ENCODE results near the gene DCTN4. TPM values are rescaled to one million over a fixed set of nuclear protein-coding genes. Genes with fewer than 3 reads are reported as not detected.

DCTN4 gene
- total and polyA plus RNA-seq, 2 experiments from 2014 or later = 15.4 to 41.8 TPM

DNA sequence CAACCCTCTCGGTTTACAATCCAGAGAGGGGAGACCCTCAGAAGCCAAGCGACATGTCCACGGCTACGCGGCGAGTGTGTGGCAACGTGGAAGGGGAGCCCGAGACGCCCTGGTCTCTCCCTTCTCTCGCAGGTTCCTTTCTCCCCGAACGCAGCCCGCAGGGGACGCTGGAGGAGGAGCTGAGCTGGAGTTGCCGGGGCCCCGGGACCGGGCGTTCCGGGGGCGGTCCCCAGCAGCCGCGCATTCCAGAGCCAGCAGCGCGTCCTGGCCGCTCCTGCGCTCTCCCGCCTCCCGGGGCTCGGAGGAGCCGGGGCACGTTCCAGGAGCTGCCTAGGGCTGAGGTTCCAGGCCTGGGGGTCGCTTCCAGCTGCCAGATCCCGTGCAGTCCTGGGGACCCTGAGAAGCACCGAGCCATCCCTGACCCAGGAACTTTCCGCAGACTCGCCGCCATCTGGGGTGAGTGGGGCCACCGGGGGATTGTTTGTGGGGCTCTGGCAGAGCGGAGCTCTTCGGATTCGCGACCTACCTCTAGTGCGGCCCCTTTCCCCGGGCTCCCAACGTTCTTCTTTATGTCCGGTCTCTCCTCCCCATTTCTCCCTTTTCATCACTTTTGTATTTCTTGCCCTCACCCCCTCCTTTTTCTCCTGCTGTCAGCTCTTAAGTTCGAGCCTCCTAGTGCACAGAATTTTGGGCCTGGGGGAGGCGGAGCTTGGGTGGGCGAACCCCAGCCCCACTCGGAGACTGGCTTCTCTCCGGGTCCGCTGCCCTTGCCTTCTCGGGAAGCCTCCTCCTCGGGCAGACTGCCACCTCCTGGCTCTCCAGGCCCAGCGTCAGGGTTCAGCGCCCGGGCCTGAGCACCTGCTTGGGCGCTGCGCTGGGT is 19.9 kb upstream of the DCTN4 start, which contains the start of gene SMIM3:
TSS of gene SMIM3 (plus strand) at position 241 of the 880 bp plus-strand sequence. CDS start 16,684 bp downstream, outside the sequence.
- peak; percentile 92 for DNase-seq (ENCODE audit: low spot score)
- H3K27me3 Mint-ChIP-seq (ENCODE audit: insufficient read depth, low read depth, poor library complexity) = peaks cover 12% of the 10 kb centered on the region
- Histone ChIP-seq H3K4me1 (ENCODE audit: insufficient read depth) (peaks cover 13% of the 10 kb centered on the region), H3F3A (replicated peaks; ENCODE audit: low read depth) (no peaks in the 10 kb centered on the region), H2AFZ (peak within 1 kb of the TSS; percentile 99), H3K4me2 (peak within 1 kb of the TSS; percentile 86), H3K9me2 (ENCODE audit: insufficient read depth) (no peaks in the 10 kb centered on the region), H4K20me1 (replicated peaks; ENCODE audit: insufficient read depth) (no peaks in the 10 kb centered on the region), H3K27me3 (ENCODE audit: insufficient read depth) (peaks cover 17% of the 10 kb centered on the region), H3K4me3 (peak within 1 kb of the TSS; percentile 78), H3K27ac (ENCODE audit: low read depth) (peak within 1 kb of the TSS; percentile 82; the same call in 1 of the 2 replicates), H3K36me3 (ENCODE audit: insufficient read depth) (no peaks in the 10 kb centered on the region), H3K79me2 (replicated peaks; ENCODE audit: insufficient read depth) (no peaks in the 10 kb centered on the region)
- ATAC-seq = peak; percentile 92
- H3K4me1 Mint-ChIP-seq = peaks cover 34% of the 10 kb centered on the region
- no peak for TF ChIP-seq STAT1 (IDR thresholded peaks at IDR 0.05; ENCODE audit: unreplicated experiment)
- TF ChIP-seq, protein P1, sequence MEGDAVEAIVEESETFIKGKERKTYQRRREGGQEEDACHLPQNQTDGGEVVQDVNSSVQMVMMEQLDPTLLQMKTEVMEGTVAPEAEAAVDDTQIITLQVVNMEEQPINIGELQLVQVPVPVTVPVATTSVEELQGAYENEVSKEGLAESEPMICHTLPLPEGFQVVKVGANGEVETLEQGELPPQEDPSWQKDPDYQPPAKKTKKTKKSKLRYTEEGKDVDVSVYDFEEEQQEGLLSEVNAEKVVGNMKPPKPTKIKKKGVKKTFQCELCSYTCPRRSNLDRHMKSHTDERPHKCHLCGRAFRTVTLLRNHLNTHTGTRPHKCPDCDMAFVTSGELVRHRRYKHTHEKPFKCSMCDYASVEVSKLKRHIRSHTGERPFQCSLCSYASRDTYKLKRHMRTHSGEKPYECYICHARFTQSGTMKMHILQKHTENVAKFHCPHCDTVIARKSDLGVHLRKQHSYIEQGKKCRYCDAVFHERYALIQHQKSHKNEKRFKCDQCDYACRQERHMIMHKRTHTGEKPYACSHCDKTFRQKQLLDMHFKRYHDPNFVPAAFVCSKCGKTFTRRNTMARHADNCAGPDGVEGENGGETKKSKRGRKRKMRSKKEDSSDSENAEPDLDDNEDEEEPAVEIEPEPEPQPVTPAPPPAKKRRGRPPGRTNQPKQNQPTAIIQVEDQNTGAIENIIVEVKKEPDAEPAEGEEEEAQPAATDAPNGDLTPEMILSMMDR (conservative IDR thresholded peaks at IDR 0.05; ENCODE audit: low read depth in 2 of 2) = peak; percentile 53 to 77
- peak; percentile 79 for TF ChIP-seq POLR2AphosphoS5 (IDR thresholded peaks at IDR 0.05; ENCODE audit: low read depth)
- TF ChIP-seq EZH2 (IDR thresholded peaks at IDR 0.05; ENCODE audit: low read depth, unreplicated experiment) = no peak
- H3K36me3 Mint-ChIP-seq (ENCODE audit: low read depth) = no peaks in the 10 kb centered on the region; the same call in 2 of the 3 replicates
- H3K9me3 Mint-ChIP-seq = no peaks in the 10 kb centered on the region
- H3K27ac Mint-ChIP-seq = peak within 1 kb of the TSS; percentile 31; the same call in 1 of the 2 replicates
- H3K4me3 Mint-ChIP-seq = peak within 1 kb of the TSS; percentile 94

GRCh38 chr5:150778088-150778516 is 19.3 kb upstream of the DCTN4 start:
- H3K4me1 Mint-ChIP-seq = peaks cover 28% of the 10 kb centered on the region
- Histone ChIP-seq H3K4me3 (peak overlapping the region; percentile 78), H3K4me2 (peak overlapping the region; percentile 86), H3F3A (replicated peaks; ENCODE audit: low read depth) (no peaks in the 10 kb centered on the region), H3K4me1 (ENCODE audit: insufficient read depth) (peaks cover 7% of the 10 kb centered on the region), H3K36me3 (ENCODE audit: insufficient read depth) (no peaks in the 10 kb centered on the region), H3K9me2 (ENCODE audit: insufficient read depth) (no peaks in the 10 kb centered on the region), H2AFZ (peak overlapping the region; percentile 99), H4K20me1 (replicated peaks; ENCODE audit: insufficient read depth) (no peaks in the 10 kb centered on the region), H3K27ac (ENCODE audit: low read depth) (peak overlapping the region; percentile 82; the same call in 1 of the 2 replicates), H3K27me3 (ENCODE audit: insufficient read depth) (peaks cover 17% of the 10 kb centered on the region), H3K79me2 (replicated peaks; ENCODE audit: insufficient read depth) (no peaks in the 10 kb centered on the region)
- peak overlapping the region; percentile 94 for H3K4me3 Mint-ChIP-seq
- DNase-seq (ENCODE audit: low spot score) = peak; percentile 51
- H3K36me3 Mint-ChIP-seq (ENCODE audit: low read depth) = no peaks in the 10 kb centered on the region; the same call in 2 of the 3 replicates
- no peak overlapping the region; the same call in 1 of the 2 replicates for H3K27ac Mint-ChIP-seq
- H3K27me3 Mint-ChIP-seq (ENCODE audit: insufficient read depth, low read depth, poor library complexity) = peaks cover 12% of the 10 kb centered on the region
- peak; percentile 28 for ATAC-seq
- no peaks in the 10 kb centered on the region for H3K9me3 Mint-ChIP-seq
- TF ChIP-seq STAT1 (IDR thresholded peaks at IDR 0.05; ENCODE audit: unreplicated experiment) (no peak), ZNF114 (CRISPR knock-in tag; IDR thresholded peaks at IDR 0.05) (no peak), CREB1 (CRISPR knock-in tag; IDR thresholded peaks at IDR 0.05; ENCODE audit: low read depth) (no peak), NANOG (IDR thresholded peaks at IDR 0.05; ENCODE audit: borderline replicate concordance) (no peak), JUNB (IDR thresholded peaks at IDR 0.05; ENCODE audit: unreplicated experiment) (no peak), ZNF331 (CRISPR knock-in tag; IDR thresholded peaks at IDR 0.05; ENCODE audit: low read depth) (no peak), POLR2AphosphoS5 (IDR thresholded peaks at IDR 0.05; ENCODE audit: low read depth) (no peak), ETS1 (IDR thresholded peaks at IDR 0.05) (no peak), EZH2 (IDR thresholded peaks at IDR 0.05; ENCODE audit: low read depth, unreplicated experiment) (no peak), EZH2phosphoT487 (IDR thresholded peaks at IDR 0.05; ENCODE audit: unreplicated experiment) (no peak)
- TF ChIP-seq, protein P1 (conservative IDR thresholded peaks at IDR 0.05; ENCODE audit: low read depth in 2 of 2) = no peak
- TF ChIP-seq, protein P2, sequence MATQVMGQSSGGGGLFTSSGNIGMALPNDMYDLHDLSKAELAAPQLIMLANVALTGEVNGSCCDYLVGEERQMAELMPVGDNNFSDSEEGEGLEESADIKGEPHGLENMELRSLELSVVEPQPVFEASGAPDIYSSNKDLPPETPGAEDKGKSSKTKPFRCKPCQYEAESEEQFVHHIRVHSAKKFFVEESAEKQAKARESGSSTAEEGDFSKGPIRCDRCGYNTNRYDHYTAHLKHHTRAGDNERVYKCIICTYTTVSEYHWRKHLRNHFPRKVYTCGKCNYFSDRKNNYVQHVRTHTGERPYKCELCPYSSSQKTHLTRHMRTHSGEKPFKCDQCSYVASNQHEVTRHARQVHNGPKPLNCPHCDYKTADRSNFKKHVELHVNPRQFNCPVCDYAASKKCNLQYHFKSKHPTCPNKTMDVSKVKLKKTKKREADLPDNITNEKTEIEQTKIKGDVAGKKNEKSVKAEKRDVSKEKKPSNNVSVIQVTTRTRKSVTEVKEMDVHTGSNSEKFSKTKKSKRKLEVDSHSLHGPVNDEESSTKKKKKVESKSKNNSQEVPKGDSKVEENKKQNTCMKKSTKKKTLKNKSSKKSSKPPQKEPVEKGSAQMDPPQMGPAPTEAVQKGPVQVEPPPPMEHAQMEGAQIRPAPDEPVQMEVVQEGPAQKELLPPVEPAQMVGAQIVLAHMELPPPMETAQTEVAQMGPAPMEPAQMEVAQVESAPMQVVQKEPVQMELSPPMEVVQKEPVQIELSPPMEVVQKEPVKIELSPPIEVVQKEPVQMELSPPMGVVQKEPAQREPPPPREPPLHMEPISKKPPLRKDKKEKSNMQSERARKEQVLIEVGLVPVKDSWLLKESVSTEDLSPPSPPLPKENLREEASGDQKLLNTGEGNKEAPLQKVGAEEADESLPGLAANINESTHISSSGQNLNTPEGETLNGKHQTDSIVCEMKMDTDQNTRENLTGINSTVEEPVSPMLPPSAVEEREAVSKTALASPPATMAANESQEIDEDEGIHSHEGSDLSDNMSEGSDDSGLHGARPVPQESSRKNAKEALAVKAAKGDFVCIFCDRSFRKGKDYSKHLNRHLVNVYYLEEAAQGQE (IDR thresholded peaks at IDR 0.05; ENCODE audit: unreplicated experiment) = no peak
